Measurements from ENCODE around the gene NCK1. TPM values are rescaled to one million over a fixed set of nuclear protein-coding genes. Genes with fewer than 3 reads are reported as not detected.

Gene NCK1
- total and polyA plus RNA-seq, 2 of the 13 experiments (the other 11 are each of a cell fraction or from before 2014, with no cell fraction given) = 14.7 to 30.4 TPM

DNA sequence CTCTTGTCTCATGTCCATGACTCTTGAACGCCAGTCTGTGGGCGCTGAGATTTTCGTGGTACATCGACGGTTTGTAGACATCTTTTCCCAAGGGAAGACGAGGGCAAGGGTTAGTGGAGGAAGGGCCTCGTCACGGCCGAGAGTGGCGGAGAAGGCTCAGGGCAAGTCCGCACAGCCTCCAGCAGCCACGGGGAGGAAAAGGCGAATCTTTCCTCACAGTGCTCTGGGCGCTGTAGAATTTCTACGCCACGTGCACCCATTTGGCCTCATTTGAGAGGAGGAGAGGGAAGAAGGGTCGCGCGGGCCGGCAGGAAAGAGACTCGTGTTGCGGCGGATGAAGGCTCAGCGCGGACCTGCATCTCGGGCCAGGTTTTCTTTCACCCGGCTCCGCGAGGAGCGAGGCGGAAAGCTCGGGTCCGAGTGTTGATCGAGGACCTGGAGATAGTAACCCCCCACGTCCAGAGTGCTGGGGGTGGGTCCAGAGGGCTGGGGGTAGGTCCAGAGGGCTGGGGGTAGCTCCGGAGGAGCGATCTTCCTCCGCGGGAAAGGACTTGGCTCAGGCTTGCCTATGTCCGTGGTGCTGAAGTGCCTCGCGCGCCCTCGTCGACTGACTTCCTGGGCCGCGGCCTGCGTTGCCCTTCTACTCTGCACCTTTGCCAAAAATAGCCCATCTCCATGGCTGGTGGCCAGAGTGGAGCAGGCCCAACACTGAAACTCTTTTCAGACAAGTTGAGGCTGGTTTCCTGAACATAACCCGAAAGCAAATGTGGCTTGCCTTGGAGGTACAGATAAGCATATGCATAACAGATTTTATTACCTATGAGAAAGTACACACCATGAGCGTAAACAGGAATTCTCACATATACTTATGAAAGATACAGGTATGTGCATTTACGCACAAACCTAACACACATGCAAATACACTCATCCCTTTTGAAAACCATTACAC is 42.0 kb upstream of the NCK1 start (continued):
- TF ChIP-seq, protein P1, sequence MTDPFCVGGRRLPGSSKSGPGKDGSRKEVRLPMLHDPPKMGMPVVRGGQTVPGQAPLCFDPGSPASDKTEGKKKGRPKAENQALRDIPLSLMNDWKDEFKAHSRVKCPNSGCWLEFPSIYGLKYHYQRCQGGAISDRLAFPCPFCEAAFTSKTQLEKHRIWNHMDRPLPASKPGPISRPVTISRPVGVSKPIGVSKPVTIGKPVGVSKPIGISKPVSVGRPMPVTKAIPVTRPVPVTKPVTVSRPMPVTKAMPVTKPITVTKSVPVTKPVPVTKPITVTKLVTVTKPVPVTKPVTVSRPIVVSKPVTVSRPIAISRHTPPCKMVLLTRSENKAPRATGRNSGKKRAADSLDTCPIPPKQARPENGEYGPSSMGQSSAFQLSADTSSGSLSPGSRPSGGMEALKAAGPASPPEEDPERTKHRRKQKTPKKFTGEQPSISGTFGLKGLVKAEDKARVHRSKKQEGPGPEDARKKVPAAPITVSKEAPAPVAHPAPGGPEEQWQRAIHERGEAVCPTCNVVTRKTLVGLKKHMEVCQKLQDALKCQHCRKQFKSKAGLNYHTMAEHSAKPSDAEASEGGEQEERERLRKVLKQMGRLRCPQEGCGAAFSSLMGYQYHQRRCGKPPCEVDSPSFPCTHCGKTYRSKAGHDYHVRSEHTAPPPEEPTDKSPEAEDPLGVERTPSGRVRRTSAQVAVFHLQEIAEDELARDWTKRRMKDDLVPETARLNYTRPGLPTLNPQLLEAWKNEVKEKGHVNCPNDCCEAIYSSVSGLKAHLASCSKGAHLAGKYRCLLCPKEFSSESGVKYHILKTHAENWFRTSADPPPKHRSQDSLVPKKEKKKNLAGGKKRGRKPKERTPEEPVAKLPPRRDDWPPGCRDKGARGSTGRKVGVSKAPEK (CRISPR knock-in tag; IDR thresholded peaks at IDR 0.05; ENCODE audit: borderline replicate concordance) = no peak
- TF ChIP-seq, protein P2, sequence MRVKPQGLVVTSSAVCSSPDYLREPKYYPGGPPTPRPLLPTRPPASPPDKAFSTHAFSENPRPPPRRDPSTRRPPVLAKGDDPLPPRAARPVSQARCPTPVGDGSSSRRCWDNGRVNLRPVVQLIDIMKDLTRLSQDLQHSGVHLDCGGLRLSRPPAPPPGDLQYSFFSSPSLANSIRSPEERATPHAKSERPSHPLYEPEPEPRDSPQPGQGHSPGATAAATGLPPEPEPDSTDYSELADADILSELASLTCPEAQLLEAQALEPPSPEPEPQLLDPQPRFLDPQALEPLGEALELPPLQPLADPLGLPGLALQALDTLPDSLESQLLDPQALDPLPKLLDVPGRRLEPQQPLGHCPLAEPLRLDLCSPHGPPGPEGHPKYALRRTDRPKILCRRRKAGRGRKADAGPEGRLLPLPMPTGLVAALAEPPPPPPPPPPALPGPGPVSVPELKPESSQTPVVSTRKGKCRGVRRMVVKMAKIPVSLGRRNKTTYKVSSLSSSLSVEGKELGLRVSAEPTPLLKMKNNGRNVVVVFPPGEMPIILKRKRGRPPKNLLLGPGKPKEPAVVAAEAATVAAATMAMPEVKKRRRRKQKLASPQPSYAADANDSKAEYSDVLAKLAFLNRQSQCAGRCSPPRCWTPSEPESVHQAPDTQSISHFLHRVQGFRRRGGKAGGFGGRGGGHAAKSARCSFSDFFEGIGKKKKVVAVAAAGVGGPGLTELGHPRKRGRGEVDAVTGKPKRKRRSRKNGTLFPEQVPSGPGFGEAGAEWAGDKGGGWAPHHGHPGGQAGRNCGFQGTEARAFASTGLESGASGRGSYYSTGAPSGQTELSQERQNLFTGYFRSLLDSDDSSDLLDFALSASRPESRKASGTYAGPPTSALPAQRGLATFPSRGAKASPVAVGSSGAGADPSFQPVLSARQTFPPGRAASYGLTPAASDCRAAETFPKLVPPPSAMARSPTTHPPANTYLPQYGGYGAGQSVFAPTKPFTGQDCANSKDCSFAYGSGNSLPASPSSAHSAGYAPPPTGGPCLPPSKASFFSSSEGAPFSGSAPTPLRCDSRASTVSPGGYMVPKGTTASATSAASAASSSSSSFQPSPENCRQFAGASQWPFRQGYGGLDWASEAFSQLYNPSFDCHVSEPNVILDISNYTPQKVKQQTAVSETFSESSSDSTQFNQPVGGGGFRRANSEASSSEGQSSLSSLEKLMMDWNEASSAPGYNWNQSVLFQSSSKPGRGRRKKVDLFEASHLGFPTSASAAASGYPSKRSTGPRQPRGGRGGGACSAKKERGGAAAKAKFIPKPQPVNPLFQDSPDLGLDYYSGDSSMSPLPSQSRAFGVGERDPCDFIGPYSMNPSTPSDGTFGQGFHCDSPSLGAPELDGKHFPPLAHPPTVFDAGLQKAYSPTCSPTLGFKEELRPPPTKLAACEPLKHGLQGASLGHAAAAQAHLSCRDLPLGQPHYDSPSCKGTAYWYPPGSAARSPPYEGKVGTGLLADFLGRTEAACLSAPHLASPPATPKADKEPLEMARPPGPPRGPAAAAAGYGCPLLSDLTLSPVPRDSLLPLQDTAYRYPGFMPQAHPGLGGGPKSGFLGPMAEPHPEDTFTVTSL (CRISPR knock-in tag; IDR thresholded peaks at IDR 0.05; ENCODE audit: borderline replicate concordance) = no peak
- TF ChIP-seq ZMYM3 (CRISPR knock-in tag; IDR thresholded peaks at IDR 0.05) = no peak
- peak; percentile 58; the same call in 1 of the 2 replicates for TF ChIP-seq ZNF251 (CRISPR knock-in tag; IDR thresholded peaks at IDR 0.05)
- TF ChIP-seq, protein P3, sequence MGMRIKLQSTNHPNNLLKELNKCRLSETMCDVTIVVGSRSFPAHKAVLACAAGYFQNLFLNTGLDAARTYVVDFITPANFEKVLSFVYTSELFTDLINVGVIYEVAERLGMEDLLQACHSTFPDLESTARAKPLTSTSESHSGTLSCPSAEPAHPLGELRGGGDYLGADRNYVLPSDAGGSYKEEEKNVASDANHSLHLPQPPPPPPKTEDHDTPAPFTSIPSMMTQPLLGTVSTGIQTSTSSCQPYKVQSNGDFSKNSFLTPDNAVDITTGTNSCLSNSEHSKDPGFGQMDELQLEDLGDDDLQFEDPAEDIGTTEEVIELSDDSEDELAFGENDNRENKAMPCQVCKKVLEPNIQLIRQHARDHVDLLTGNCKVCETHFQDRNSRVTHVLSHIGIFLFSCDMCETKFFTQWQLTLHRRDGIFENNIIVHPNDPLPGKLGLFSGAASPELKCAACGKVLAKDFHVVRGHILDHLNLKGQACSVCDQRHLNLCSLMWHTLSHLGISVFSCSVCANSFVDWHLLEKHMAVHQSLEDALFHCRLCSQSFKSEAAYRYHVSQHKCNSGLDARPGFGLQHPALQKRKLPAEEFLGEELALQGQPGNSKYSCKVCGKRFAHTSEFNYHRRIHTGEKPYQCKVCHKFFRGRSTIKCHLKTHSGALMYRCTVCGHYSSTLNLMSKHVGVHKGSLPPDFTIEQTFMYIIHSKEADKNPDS (CRISPR knock-in tag; IDR thresholded peaks at IDR 0.05) = no peak
- TF ChIP-seq, protein P4, sequence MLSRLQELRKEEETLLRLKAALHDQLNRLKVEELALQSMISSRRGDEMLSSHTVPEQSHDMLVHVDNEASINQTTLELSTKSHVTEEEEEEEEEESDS (CRISPR knock-in tag; IDR thresholded peaks at IDR 0.05; ENCODE audit: borderline replicate concordance) = no peak
- no peak for TF ChIP-seq EP300 (IDR thresholded peaks at IDR 0.05; ENCODE audit: low read depth in 2 of 2, low read length in 2 of 2)
- no peak for TF ChIP-seq EP300 (CRISPR knock-in tag; IDR thresholded peaks at IDR 0.05; ENCODE audit: borderline replicate concordance)
- TF ChIP-seq, protein P5, sequence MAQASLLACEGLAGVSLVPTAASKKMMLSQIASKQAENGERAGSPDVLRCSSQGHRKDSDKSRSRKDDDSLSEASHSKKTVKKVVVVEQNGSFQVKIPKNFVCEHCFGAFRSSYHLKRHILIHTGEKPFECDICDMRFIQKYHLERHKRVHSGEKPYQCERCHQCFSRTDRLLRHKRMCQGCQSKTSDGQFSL (CRISPR knock-in tag; IDR thresholded peaks at IDR 0.05) = no peak
- TF ChIP-seq, protein P6, sequence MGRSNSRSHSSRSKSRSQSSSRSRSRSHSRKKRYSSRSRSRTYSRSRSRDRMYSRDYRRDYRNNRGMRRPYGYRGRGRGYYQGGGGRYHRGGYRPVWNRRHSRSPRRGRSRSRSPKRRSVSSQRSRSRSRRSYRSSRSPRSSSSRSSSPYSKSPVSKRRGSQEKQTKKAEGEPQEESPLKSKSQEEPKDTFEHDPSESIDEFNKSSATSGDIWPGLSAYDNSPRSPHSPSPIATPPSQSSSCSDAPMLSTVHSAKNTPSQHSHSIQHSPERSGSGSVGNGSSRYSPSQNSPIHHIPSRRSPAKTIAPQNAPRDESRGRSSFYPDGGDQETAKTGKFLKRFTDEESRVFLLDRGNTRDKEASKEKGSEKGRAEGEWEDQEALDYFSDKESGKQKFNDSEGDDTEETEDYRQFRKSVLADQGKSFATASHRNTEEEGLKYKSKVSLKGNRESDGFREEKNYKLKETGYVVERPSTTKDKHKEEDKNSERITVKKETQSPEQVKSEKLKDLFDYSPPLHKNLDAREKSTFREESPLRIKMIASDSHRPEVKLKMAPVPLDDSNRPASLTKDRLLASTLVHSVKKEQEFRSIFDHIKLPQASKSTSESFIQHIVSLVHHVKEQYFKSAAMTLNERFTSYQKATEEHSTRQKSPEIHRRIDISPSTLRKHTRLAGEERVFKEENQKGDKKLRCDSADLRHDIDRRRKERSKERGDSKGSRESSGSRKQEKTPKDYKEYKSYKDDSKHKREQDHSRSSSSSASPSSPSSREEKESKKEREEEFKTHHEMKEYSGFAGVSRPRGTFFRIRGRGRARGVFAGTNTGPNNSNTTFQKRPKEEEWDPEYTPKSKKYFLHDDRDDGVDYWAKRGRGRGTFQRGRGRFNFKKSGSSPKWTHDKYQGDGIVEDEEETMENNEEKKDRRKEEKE (IDR thresholded peaks at IDR 0.05) = no peak
- peak; percentile 70; the same call in 1 of the 2 replicates for TF ChIP-seq ZNF891 (CRISPR knock-in tag; IDR thresholded peaks at IDR 0.05)
- no peak for TF ChIP-seq KDM1A (CRISPR knock-in tag; IDR thresholded peaks at IDR 0.05)
- TF ChIP-seq ZFP62 (CRISPR knock-in tag; IDR thresholded peaks at IDR 0.05) = no peak
